GM19240 (cell line): ENCODE results near the gene IRF2BP1.
A peak's percentile ranks its signal among the peaks of the same experiment; 100 is the strongest.
"Not testable (repeated sequence)": the region's sequence is repeated elsewhere in the genome, so short reads cannot be mapped to it uniquely, and the experiment has no call there.

Experiments used
- DNase-seq: peaks from one replicate; pipeline ENCODE4 v3.0.0; 2011; ENCODE audit warnings: low spot score; ENCODE audit not compliant: insufficient read length

The IRF2BP1 gene

GRCh38 chr19:45902651-45903625 lies 17.0 kb upstream of the IRF2BP1 start:
- peak; percentile 98 for DNase-seq

- DNase-seq: no peak
Observed at GRCh38 chr19:45901912-45902650, 16.1 kb upstream of the IRF2BP1 start, which contains the start of gene MYPOP. Gene MYPOP (minus strand): TSS chr19:45902613. CDS start chr19:45901773, 840 bp downstream.

- DNase-seq: no peak
Observed at GRCh38 chr19:45901432-45901911, 15.5 kb upstream of the IRF2BP1 start.

- DNase-seq: no peak
Observed at GRCh38 chr19:45900738-45901431, 14.9 kb upstream of the IRF2BP1 start.

GRCh38 chr19:45899919-45900589 lies 14.1 kb upstream of the IRF2BP1 start:
- DNase-seq: no peak

- DNase-seq: no peak
Observed at GRCh38 chr19:45899253-45899652, 13.3 kb upstream of the IRF2BP1 start.

GRCh38 chr19:45897261-45897812 lies 11.4 kb upstream of the IRF2BP1 start:
- no peak for DNase-seq

- DNase-seq: not testable (repeated sequence)
Observed at GRCh38 chr19:45895983-45896599, 10.2 kb upstream of the IRF2BP1 start.

- no peak for DNase-seq
Observed at GRCh38 chr19:45895519-45895972, 9.6 kb upstream of the IRF2BP1 start.

- no peak for DNase-seq
Observed at GRCh38 chr19:45890877-45891276, 4.9 kb upstream of the IRF2BP1 start.

GRCh38 chr19:45889210-45889885 lies 3.4 kb upstream of the IRF2BP1 start:
- DNase-seq: no peak

GRCh38 chr19:45887200-45887710 lies 1.3 kb upstream of the IRF2BP1 start:
- DNase-seq: no peak

GRCh38 chr19:45886427-45887199 lies 672 bp upstream of the IRF2BP1 start:
- peak; percentile 96 for DNase-seq

- DNase-seq: no peak
Observed at GRCh38 chr19:45884682-45885555, 1.0 kb downstream of the IRF2BP1 start.

GRCh38 chr19:45883881-45884681 lies 1.9 kb downstream of the IRF2BP1 start:
- no peak for DNase-seq

- no peak for DNase-seq
Observed at GRCh38 chr19:45883586-45883880, 2.4 kb downstream of the IRF2BP1 start.
